Mucosa of rectum (tissue), 2 donors: ENCODE results near the gene DPP6.

Source experiments
- H3K27ac ChIP-seq, 2 donors: one replicate each; pipeline ENCODE4 v1.7.0; 2013; ENCODE audit warnings: inconsistent platforms in 2 of 2, low read depth in 2 of 2, low read length in 2 of 2
- H3K27me3 ChIP-seq, 2 donors: one replicate each; pipeline ENCODE4 v1.7.0; 2013; ENCODE audit warnings: low read length in 2 of 2; ENCODE audit not compliant: control insufficient read depth in 2 of 2, insufficient read depth in 2 of 2
- H3K36me3 ChIP-seq, 2 donors: one replicate each; pipeline ENCODE4 v1.7.0; 2013; ENCODE audit warnings: low read length in 2 of 2; ENCODE audit not compliant: control insufficient read depth in 2 of 2, insufficient read depth in 2 of 2
- H3K4me1 ChIP-seq, 2 donors: one replicate each; pipeline ENCODE4 v1.7.0; 2013; ENCODE audit warnings: low read length in 2 of 2, mild to moderate bottlenecking in 1 of 2; ENCODE audit not compliant: control insufficient read depth in 2 of 2, insufficient read depth in 2 of 2
- H3K4me3 ChIP-seq, 2 donors: one replicate each; pipeline ENCODE4 v1.7.0; 2013; ENCODE audit warnings: low read length in 2 of 2
- H3K9ac ChIP-seq, 2 donors: one replicate each; pipeline ENCODE4 v1.7.0; 2013; ENCODE audit warnings: low read length in 2 of 2, low read depth in 1 of 2, mild to moderate bottlenecking in 1 of 2
- H3K9me3 ChIP-seq, 2 donors: one replicate each; pipeline ENCODE4 v1.7.0; 2013; ENCODE audit warnings: low read length in 2 of 2; ENCODE audit not compliant: control insufficient read depth in 2 of 2
- donor health status: healthy.
- donor health status: Normal muscosa, but diverticular disease.

The DPP6 gene

GRCh38 chr7:154388412-154388811, 336.2 kb downstream of the DPP6 start:
- Histone ChIP-seq H3K27ac (no peak overlapping the region), H3K27me3 (no peaks in the 10 kb centered on the region)

DNA sequence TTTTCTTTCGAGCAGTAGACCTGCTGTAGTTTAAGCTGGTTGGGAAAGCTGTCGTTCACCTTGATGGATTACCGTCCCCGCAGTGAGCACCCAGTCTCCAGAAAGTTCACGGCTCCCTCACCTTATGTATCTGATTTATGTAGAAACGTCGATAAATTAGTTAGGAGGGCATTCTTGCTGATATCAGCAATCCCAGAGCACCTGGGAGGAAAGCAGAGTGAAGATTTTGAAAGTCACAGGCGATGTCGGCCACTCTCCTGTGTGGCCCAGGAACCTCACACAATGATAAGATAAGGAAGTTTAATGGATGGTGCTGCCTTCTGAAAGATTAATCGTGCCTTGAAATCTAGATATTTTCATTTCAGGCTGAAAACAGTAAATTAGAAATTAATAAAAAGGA, 336.8 kb downstream of the DPP6 start:
- Histone ChIP-seq H3K27me3 (no peaks in the 10 kb centered on the region), H3K36me3 (no peaks in the 10 kb centered on the region), H3K4me3 (no peak overlapping the region), H3K9ac (no peak overlapping the region), H3K9me3 (no peaks in the 10 kb centered on the region), H3K27ac (no peak overlapping the region), H3K4me1 (no peaks in the 10 kb centered on the region)

More at GRCh38 chr7:154388412-154388811, 336.2 kb downstream of the DPP6 start:
- H3K9ac ChIP-seq: no peak overlapping the region
- no peak overlapping the region for H3K4me3 ChIP-seq
- no peaks in the 10 kb centered on the region for H3K36me3 ChIP-seq
- no peaks in the 10 kb centered on the region for H3K9me3 ChIP-seq
- no peaks in the 10 kb centered on the region for H3K4me1 ChIP-seq

GRCh38 chr7:154390961-154391360, 338.8 kb downstream of the DPP6 start:
- no peaks in the 10 kb centered on the region for H3K4me1 ChIP-seq
- H3K9ac ChIP-seq: no peak overlapping the region
- H3K27ac ChIP-seq: no peak overlapping the region
- no peak overlapping the region for H3K4me3 ChIP-seq
- H3K27me3 ChIP-seq: no peaks in the 10 kb centered on the region
- H3K36me3 ChIP-seq: no peaks in the 10 kb centered on the region
- no peaks in the 10 kb centered on the region for H3K9me3 ChIP-seq

- Histone ChIP-seq H3K36me3 (no peaks in the 10 kb centered on the region), H3K4me3 (no peak overlapping the region), H3K27me3 (no peaks in the 10 kb centered on the region), H3K9ac (no peak overlapping the region), H3K27ac (no peak overlapping the region), H3K4me1 (no peaks in the 10 kb centered on the region), H3K9me3 (no peaks in the 10 kb centered on the region)
These were observed 342.6 kb downstream of the DPP6 start for GRCh38 chr7:154394804-154395203.

DNA sequence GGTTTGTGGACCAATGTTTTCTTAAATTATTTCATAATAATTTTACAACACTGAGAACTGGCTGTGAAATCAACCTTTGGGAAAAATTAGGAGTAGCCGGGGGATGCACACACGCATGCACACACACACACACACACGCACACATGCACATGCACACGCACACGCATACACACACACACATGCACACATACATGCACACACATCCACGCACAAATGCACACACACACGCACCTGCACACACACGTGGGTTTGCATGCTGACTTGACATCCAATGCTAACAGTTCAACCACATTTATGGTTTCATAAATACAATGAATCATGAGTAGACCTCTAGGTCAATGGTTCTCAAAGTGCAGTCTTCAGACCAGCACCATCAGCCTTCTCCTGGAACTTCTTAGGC, 354.1 kb downstream of the DPP6 start:
- Histone ChIP-seq H3K27me3 (no peaks in the 10 kb centered on the region), H3K9ac (no peak overlapping the region), H3K4me1 (no peaks in the 10 kb centered on the region), H3K9me3 (no peaks in the 10 kb centered on the region), H3K36me3 (no peaks in the 10 kb centered on the region), H3K4me3 (no peak overlapping the region), H3K27ac (no peak overlapping the region)

- Histone ChIP-seq H3K27me3 (no peaks in the 10 kb centered on the region), H3K9me3 (no peaks in the 10 kb centered on the region), H3K27ac (no peak overlapping the region), H3K36me3 (no peaks in the 10 kb centered on the region), H3K9ac (no peak overlapping the region), H3K4me3 (no peak overlapping the region), H3K4me1 (no peaks in the 10 kb centered on the region)
These were observed 357.6 kb downstream of the DPP6 start for GRCh38 chr7:154409703-154410311.

GRCh38 chr7:154412105-154412504, 359.9 kb downstream of the DPP6 start:
- Histone ChIP-seq H3K4me3 (no peak overlapping the region), H3K9me3 (no peaks in the 10 kb centered on the region), H3K9ac (no peak overlapping the region), H3K36me3 (no peaks in the 10 kb centered on the region), H3K4me1 (no peaks in the 10 kb centered on the region), H3K27me3 (no peaks in the 10 kb centered on the region), H3K27ac (no peak overlapping the region)

GRCh38 chr7:154415709-154416399, 363.7 kb downstream of the DPP6 start:
- Histone ChIP-seq H3K4me1 (no peaks in the 10 kb centered on the region), H3K4me3 (no peak overlapping the region), H3K36me3 (no peaks in the 10 kb centered on the region), H3K9ac (no peak overlapping the region), H3K27me3 (no peaks in the 10 kb centered on the region), H3K27ac (no peak overlapping the region), H3K9me3 (no peaks in the 10 kb centered on the region)

- H3K36me3 ChIP-seq: no peaks in the 10 kb centered on the region
- H3K27ac ChIP-seq: no peak overlapping the region
These were observed 364.5 kb downstream of the DPP6 start for GRCh38 chr7:154416714-154417113.

GRCh38 chr7:154419344-154419743, 367.1 kb downstream of the DPP6 start:
- Histone ChIP-seq H3K4me1 (no peaks in the 10 kb centered on the region), H3K9me3 (no peaks in the 10 kb centered on the region), H3K27ac (no peak overlapping the region), H3K9ac (no peak overlapping the region), H3K27me3 (no peaks in the 10 kb centered on the region), H3K4me3 (no peak overlapping the region), H3K36me3 (no peaks in the 10 kb centered on the region)

More at GRCh38 chr7:154416714-154417113, 364.5 kb downstream of the DPP6 start:
- Histone ChIP-seq H3K27me3 (no peaks in the 10 kb centered on the region), H3K9ac (no peak overlapping the region), H3K4me1 (no peaks in the 10 kb centered on the region), H3K9me3 (no peaks in the 10 kb centered on the region), H3K4me3 (no peak overlapping the region)
